Neuronal stem cell (in vitro differentiated cells): ENCODE results near the gene PNPLA2.

Experiments
- DNase-seq: peaks from one replicate; pipeline ENCODE4 v3.0.0-alpha.2; 2013; ENCODE audit warnings: low spot score
- H2AFZ ChIP-seq: one replicate; pipeline ENCODE4 v1.6.1; 2013; ENCODE audit warnings: mild to moderate bottlenecking, low read length, inconsistent platforms
- H2AK5ac ChIP-seq: 2 replicates; pipeline ENCODE4 v1.6.1; 2013; ENCODE audit warnings: low read depth, mild to moderate bottlenecking, inconsistent platforms, low read length, moderate library complexity, mixed read lengths
- H2BK120ac ChIP-seq: 2 replicates; pipeline ENCODE4 v1.6.1; 2013; ENCODE audit warnings: low read depth, mild to moderate bottlenecking, inconsistent platforms, low read length, moderate library complexity, mixed read lengths
- H2BK12ac ChIP-seq: one replicate; pipeline ENCODE4 v1.6.1; 2013; ENCODE audit warnings: low read length, inconsistent platforms
- H2BK15ac ChIP-seq: 2 replicates; pipeline ENCODE4 v1.6.1; 2013; ENCODE audit warnings: mild to moderate bottlenecking, low read length, inconsistent platforms, mixed read lengths
- H2BK5ac ChIP-seq: one replicate; pipeline ENCODE4 v1.6.1; 2013; ENCODE audit warnings: inconsistent platforms, mild to moderate bottlenecking, low read length, moderate library complexity
- H3K14ac ChIP-seq: one replicate; pipeline ENCODE4 v1.6.1; 2013; ENCODE audit warnings: low read length, inconsistent platforms
- H3K18ac ChIP-seq: 2 replicates; pipeline ENCODE4 v1.6.1; 2013; ENCODE audit warnings: low read length, inconsistent platforms
- H3K23ac ChIP-seq: 2 replicates; pipeline ENCODE4 v1.6.1; 2013; ENCODE audit warnings: low read depth, mild to moderate bottlenecking, mixed read lengths, low read length, inconsistent platforms; ENCODE audit not compliant: poor library complexity
- H3K27ac ChIP-seq: replicated peaks from 3 replicates; pipeline ENCODE4 v1.5.1; 2013; ENCODE audit warnings: low read length, inconsistent platforms
- H3K27me3 ChIP-seq, 3 experiments: 2 replicates each; pipeline ENCODE4 v1.6.1; 2013; ENCODE audit warnings: low read length in 3 of 3, mild to moderate bottlenecking in 2 of 3, inconsistent platforms in 1 of 3, low read depth in 1 of 3, mixed read lengths in 1 of 3, moderate library complexity in 1 of 3; ENCODE audit not compliant: control insufficient read depth in 3 of 3, insufficient read depth in 3 of 3
- H3K36me3 ChIP-seq, 2 donors: replicated peaks in 1 of 2; 2 replicates each; pipeline ENCODE4 v1.6.1; 2013; ENCODE audit warnings: low read length in 2 of 2; ENCODE audit not compliant: control insufficient read depth in 2 of 2, insufficient read depth in 2 of 2
- H3K4ac ChIP-seq: 2 replicates; pipeline ENCODE4 v1.6.1; 2013; ENCODE audit warnings: inconsistent platforms, mild to moderate bottlenecking, low read length, moderate library complexity
- H3K4me1 ChIP-seq, 2 donors: 1 replicate in 1 of 2; 2 replicates in 1 of 2; pipeline ENCODE4 v1.6.1; 2013; ENCODE audit warnings: low read length in 2 of 2, low read depth in 1 of 2; ENCODE audit not compliant: control insufficient read depth in 2 of 2, insufficient read depth in 1 of 2
- H3K4me2 ChIP-seq: one replicate; pipeline ENCODE4 v1.6.1; 2013; ENCODE audit warnings: mild to moderate bottlenecking, low read length, inconsistent platforms; ENCODE audit not compliant: insufficient read depth, poor library complexity, severe bottlenecking
- H3K4me3 ChIP-seq, 2 donors: 2 replicates each; pipeline ENCODE4 v1.5.1; 2013; ENCODE audit warnings: low read length in 2 of 2, mild to moderate bottlenecking in 2 of 2, inconsistent platforms in 1 of 2, moderate library complexity in 1 of 2
- H3K79me1 ChIP-seq: one replicate; pipeline ENCODE4 v1.6.1; 2013; ENCODE audit warnings: low read depth, mild to moderate bottlenecking, inconsistent platforms, low read length, moderate library complexity
- H3K9ac ChIP-seq: one replicate; pipeline ENCODE4 v1.6.1; 2013; ENCODE audit warnings: mild to moderate bottlenecking, low read depth, low read length, inconsistent platforms; ENCODE audit not compliant: poor library complexity
- H3K9me3 ChIP-seq, 2 donors: replicated peaks in 1 of 2; 2 replicates each; pipeline versions ENCODE3 to v1.6.1; 2013; ENCODE audit warnings: low read length in 2 of 2, mild to moderate bottlenecking in 2 of 2, inconsistent platforms in 1 of 2, low read depth in 1 of 2, mixed read lengths in 1 of 2, moderate library complexity in 1 of 2; ENCODE audit not compliant: control insufficient read depth in 2 of 2, insufficient read depth in 1 of 2
- H4K8ac ChIP-seq: one replicate; pipeline ENCODE4 v1.6.1; 2013; ENCODE audit warnings: low read depth, mild to moderate bottlenecking, inconsistent platforms, low read length, moderate library complexity
- H4K91ac ChIP-seq: one replicate; pipeline ENCODE4 v1.6.1; 2013; ENCODE audit warnings: low read length, low read depth, mild to moderate bottlenecking, inconsistent platforms; ENCODE audit not compliant: poor library complexity
- WGBS, 2 donors: extraction: QIAGEN DNeasy Blood & Tissue Kit; methylation state at CpG; one replicate each; pipeline ENCODE4 v1.1.7; 2013; ENCODE audit warnings: missing lambda C conversion rate in 2 of 2, mixed read lengths in 1 of 2; ENCODE audit not compliant: insufficient read length in 2 of 2, insufficient replicate concordance in 1 of 2; ENCODE audit errors: extremely low coverage in 2 of 2; 5-methylcytosine and 5-hydroxymethylcytosine counted together

The PNPLA2 gene

DNA sequence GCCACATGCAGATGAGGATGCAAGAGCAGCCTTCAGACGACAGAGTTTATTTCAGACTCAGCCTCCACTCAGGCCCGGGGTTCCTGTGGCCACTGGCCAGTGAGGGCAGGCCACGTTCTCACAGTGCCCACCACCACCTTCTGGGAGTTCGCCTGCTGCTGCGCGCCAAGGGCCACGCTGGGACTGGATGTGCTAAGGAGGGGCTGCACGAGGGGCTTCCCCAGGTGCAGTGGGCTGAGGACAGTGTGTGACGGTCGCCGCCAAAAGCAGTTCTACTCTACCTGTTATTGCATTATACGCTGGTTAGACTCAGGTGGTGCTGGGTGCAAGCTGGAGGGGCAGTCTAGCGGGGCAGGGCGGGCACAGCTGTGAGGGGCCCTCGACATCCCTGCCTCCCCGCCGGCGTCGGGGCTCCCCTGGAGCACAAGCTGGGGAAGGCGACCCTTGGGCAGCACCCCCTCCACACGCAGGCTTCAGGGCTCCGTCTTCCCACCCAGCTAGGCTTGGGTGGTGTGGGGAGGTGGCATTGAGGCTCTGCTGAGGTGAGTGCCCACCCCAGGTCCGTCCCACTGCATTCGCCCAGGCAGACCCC lies 31.5 kb upstream of the PNPLA2 start:
- no peak overlapping the region for H3K4me3 ChIP-seq
- H2AFZ ChIP-seq, result no peak overlapping the region
- H3K14ac ChIP-seq, result no peak overlapping the region
- peak overlapping the region; percentile 94 for H2AK5ac ChIP-seq
- no peak overlapping the region for H3K4ac ChIP-seq
- H3K79me1 ChIP-seq, result peaks cover 6% of the 10 kb centered on the region
- peak overlapping the region; percentile 70 for H3K9ac ChIP-seq
- H3K18ac ChIP-seq, result no peak overlapping the region
- H3K9me3 ChIP-seq, result no peaks in the 10 kb centered on the region
- no peak overlapping the region for H2BK15ac ChIP-seq
- no peak overlapping the region for H2BK12ac ChIP-seq
- WGBS, 2 donors, result no CpG with 5 or more reads among the region's 24 CpGs
- H3K36me3 ChIP-seq, result peaks cover 3 to 13% of the 10 kb centered on the region in 2 donors
- H3K4me1 ChIP-seq, result peaks cover 12 to 13% of the 10 kb centered on the region in 2 donors
- DNase-seq, result no peak
- no peak overlapping the region for H4K91ac ChIP-seq
- peak overlapping the region; percentile 91 for H3K23ac ChIP-seq
- no peaks in the 10 kb centered on the region for H3K27me3 ChIP-seq
- no peak overlapping the region for H3K4me2 ChIP-seq
- no peak overlapping the region for H2BK5ac ChIP-seq
- no peak overlapping the region for H2BK120ac ChIP-seq
- H4K8ac ChIP-seq, result peak overlapping the region; percentile 43
- no peak overlapping the region for H3K27ac ChIP-seq

DNA sequence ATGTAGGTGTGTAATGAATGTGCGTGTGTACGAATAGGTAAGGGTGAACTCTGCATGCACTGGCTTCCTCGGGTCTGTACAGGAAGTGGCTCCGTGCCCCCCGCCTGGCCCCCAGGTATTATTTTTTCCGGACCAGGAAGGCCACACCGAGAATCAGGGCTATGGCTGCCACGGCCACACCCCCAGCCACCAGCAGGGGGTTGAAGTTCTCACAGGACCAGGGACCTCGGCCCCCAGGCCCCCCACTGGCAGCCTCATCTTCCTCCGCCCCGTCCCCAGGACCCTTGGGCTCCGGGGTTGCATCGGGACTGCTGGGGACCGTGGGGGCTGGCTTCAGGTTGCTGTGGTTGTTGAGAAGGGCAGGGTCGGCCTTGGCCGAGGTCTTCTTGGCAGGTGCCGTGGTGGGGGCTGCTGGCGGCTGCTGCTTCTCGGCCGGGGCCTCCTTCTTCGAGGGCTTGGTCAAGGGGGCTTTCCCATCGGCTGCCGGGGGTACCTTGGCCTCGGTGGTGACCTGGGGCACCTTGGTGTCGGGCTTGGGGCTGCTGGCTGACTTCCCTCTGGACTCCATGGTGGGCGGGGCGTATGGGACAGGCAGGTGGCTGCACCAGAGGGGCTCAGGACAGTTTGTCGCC lies 30.6 kb upstream of the PNPLA2 start:
- Histone ChIP-seq H3K14ac (peak overlapping the region; percentile 21), H3K4ac (no peak overlapping the region), H3K79me1 (peaks cover 4% of the 10 kb centered on the region), H3K4me1 (peaks cover 12 to 13% of the 10 kb centered on the region in 2 donors), H3K9me3 (no peaks in the 10 kb centered on the region), H3K4me2 (no peak overlapping the region), H2BK5ac (no peak overlapping the region), H2BK12ac (no peak overlapping the region), H3K27ac (no peak overlapping the region), H4K91ac (no peak overlapping the region), H3K4me3 (no peak overlapping the region), H2AFZ (no peak overlapping the region), H2BK15ac (no peak overlapping the region), H4K8ac (no peak overlapping the region), H3K23ac (no peak overlapping the region), H3K18ac (no peak overlapping the region), H3K9ac (no peak overlapping the region), H2AK5ac (no peak overlapping the region), H2BK120ac (no peak overlapping the region), H3K36me3 (peaks cover 3 to 22% of the 10 kb centered on the region in 2 donors), H3K27me3 (no peaks in the 10 kb centered on the region)
- no peak for DNase-seq
- no CpG with 5 or more reads among the region's 28 CpGs for WGBS, 2 donors

DNA sequence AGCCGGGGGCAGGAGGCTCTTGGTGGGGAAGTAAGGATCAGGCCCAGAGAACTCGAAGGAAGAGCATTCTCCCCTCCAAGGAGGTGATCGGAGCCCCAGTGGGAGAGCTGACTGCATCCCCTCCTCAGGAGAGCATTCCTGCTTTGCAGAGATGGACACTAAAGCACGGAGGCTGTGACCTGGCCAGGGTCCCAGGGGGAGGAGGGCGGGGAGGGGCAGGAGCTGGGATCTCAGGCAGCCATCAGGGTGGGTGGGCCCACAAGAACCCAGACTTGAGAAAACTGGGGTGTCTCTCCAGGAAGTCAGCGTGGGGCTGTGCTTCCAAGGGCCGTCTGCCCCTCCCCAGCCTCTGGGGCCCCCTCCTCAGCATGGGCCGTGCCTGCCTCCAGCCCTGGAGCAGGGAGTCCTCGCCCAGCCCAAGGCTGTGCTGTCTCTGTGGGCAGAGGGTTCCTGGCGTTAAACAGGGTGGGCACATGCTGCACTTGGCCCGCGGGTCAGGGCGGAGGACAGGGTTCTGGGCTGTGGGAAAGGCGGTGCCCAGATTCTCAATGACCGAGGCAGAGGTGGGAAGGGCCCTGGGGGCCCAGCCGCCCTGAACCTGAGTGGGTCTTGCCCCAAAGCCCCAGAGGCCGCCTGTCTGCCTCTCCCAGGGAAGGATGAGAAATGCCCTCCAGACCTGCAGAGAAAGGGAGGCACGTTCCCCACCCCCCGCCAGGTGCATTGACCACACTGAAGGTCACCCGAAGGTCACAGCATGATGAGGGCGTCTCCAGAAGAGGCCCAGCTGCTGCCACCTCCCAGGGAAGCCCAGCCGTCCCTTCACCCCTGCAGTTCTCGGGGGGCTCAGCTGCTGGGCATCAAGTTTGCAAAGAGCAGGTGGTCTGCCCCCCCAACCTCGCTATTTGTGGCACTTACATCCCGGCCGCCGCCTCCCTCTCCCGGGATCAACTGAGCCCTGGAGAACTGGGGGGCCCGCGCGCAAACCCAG lies 29.5 kb upstream of the PNPLA2 start:
- no peak for DNase-seq
- Histone ChIP-seq H3K9me3 (no peaks in the 10 kb centered on the region), H3K4me3 (peak overlapping the region in 1 of 2 donors; percentile 72), H3K4ac (no peak overlapping the region), H3K4me1 (peaks cover 8 to 11% of the 10 kb centered on the region in 2 donors), H3K4me2 (peak overlapping the region; percentile 56), H3K9ac (no peak overlapping the region), H3K79me1 (peaks cover 7% of the 10 kb centered on the region), H3K23ac (peak overlapping the region; percentile 25), H2AFZ (no peak overlapping the region), H4K91ac (no peak overlapping the region), H2AK5ac (peak overlapping the region; percentile 24), H2BK5ac (no peak overlapping the region), H2BK120ac (no peak overlapping the region), H3K14ac (peak overlapping the region; percentile 75), H4K8ac (no peak overlapping the region), H3K18ac (peak overlapping the region; percentile 87), H3K27me3 (no peaks in the 10 kb centered on the region), H3K36me3 (peaks cover 13 to 33% of the 10 kb centered on the region in 2 donors), H2BK12ac (no peak overlapping the region), H3K27ac (no peak overlapping the region), H2BK15ac (no peak overlapping the region)
- no CpG with 5 or more reads among the region's 31 CpGs for WGBS, 2 donors
